Measurements from ENCODE around the gene PCDHGA2. TPM values are rescaled to one million over a fixed set of nuclear protein-coding genes. Genes with fewer than 3 reads are reported as not detected.
"Not testable (repeated sequence)": the region's sequence is repeated elsewhere in the genome, so short reads cannot be mapped to it uniquely, and the experiment has no call there.

Gene PCDHGA2
- polyA plus RNA-seq, 1 donor, result 6.8 TPM

GRCh38 chr5:141375444-141376155, 37.0 kb downstream of the PCDHGA2 start:
- DNase-seq, result not testable (repeated sequence)

GRCh38 chr5:141382469-141383294, 44.1 kb downstream of the PCDHGA2 start, which contains the start of gene PCDHGA7:
Gene PCDHGA7, plus strand, starts transcription at chr5:141382742. Its CDS starts 158 bp downstream, at chr5:141382900.
- DNase-seq, result no peak

DNA sequence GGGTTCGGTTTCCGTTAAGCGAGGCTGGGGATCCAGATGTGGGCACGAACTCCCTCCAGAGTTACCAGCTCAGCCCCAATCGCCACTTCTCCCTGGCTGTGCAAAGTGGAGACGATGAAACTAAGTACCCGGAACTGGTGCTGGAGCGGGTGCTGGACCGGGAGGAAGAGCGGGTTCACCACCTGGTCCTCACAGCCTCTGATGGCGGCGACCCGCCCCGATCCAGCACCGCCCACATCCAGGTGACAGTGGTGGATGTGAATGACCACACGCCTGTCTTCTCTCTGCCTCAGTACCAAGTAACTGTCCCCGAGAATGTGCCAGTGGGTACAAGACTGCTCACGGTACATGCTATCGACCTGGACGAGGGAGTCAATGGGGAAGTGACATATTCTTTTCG, 44.8 kb downstream of the PCDHGA2 start:
- no peak for DNase-seq

- no peak for DNase-seq
These were observed 46.1 kb downstream of the PCDHGA2 start for GRCh38 chr5:141384471-141385267.

DNA sequence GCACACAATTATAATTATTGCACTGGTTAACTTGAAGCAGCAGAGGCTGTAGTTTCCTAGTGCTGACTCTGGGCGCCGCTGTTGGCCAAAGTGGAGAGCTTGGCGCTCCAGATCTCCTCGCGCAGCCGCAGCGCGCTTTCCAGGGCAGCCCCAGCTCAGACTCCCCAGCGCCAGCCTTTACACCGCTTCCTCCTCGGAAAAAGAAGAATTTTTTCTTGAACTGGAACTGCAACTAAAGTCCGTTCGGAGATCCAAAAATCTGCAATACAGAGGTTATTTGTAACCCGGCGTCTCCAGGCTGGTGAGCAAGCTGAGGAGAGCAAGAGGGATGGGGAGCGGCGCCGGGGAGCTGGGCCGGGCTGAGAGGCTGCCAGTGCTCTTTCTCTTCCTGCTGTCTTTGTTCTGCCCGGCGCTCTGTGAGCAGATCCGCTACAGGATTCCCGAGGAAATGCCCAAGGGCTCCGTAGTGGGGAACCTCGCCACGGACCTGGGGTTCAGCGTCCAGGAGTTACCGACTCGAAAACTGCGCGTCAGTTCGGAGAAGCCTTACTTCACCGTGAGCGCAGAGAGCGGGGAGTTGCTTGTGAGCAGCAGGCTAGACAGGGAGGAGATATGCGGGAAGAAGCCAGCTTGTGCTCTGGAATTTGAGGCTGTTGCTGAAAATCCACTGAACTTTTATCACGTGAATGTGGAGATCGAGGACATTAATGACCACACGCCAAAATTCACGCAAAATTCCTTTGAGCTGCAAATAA, 49.2 kb downstream of the PCDHGA2 start, which contains the start of gene PCDHGB4:
Gene PCDHGB4 (plus strand): TSS at position 142 of the 755 bp plus-strand sequence. CDS start 187 bp downstream, at position 329.
- not testable (repeated sequence) for DNase-seq

GRCh38 chr5:141388661-141389060, 50.1 kb downstream of the PCDHGA2 start:
- DNase-seq, result no peak

DNA sequence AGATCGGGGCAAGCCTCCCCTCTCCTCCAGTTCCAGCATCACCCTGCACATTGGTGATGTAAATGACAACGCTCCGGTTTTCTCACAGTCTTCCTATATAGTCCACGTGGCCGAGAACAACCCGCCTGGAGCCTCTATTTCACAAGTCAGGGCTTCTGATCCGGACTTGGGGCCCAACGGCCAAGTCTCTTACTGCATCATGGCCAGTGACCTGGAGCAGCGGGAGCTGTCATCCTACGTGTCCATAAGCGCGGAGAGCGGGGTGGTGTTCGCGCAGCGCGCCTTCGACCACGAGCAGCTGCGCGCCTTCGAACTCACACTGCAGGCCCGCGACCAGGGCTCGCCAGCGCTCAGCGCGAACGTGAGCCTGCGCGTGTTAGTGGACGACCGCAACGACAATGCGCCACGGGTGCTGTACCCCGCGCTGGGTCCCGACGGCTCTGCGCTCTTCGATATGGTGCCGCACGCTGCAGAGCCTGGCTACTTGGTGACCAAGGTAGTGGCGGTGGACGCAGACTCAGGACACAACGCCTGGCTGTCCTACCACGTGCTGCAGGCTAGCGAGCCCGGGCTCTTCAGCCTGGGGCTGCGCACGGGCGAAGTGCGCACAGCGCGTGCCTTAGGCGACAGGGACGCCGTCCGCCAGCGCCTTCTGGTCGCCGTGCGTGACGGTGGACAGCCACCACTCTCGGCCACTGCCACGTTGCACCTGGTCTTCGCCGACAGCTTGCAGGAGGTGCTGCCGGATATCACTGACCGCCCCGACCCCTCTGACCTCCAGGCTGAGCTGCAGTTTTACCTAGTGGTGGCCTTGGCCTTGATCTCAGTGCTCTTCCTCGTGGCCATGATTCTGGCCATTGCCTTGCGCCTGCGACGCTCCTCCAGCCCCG, 50.8 kb downstream of the PCDHGA2 start:
- no peak for DNase-seq

DNA sequence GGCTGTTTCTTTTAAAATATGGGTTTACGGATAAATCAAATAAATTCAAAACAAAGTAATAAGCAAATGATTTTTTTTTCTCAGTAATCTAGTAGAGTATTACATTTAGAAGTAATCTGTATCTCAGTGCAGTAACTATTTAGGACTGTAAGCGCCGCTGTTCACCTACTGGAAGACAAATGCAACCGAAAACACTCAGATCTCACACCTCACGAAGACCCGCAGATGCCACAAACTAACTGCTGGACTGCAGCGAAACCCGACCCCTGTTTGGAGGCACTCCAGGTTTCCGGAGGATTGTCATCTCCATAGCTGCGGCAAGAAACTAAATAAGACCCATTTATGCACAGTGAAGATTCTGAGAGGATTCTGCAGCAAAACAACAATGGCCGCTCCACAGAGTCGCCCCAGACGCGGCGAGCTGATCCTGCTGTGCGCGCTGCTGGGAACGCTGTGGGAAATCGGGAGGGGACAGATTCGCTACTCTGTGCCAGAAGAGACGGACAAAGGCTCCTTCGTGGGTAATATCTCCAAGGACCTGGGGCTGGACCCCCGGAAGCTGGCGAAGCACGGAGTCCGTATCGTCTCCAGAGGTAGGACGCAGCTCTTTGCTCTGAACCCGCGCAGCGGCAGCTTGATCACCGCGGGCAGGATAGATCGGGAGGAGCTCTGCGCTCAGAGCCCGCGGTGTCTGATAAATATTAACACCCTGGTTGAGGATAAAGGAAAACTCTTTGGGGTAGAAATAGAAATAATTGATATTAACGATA, 54.1 kb downstream of the PCDHGA2 start, which contains the start of gene PCDHGA8:
Gene PCDHGA8 (plus strand): TSS at position 205 of the 770 bp plus-strand sequence. CDS start 181 bp downstream, at position 386.
- DNase-seq, result no peak

Other genes starting within 250 kb of the PCDHGA2 start
- gene PCDHB2, start 244.1 kb upstream of the PCDHGA2 start, polyA plus RNA-seq (ENCODE audit: insufficient read length), result 6.6 TPM
- 2.3 TPM for gene PCDHB3, start 238.3 kb upstream of the PCDHGA2 start, polyA plus RNA-seq (ENCODE audit: insufficient read length)
- gene PCDHB4, start 216.9 kb upstream of the PCDHGA2 start, polyA plus RNA-seq (ENCODE audit: insufficient read length), result 1.9 TPM
- 7.5 TPM for gene PCDHB5, start 203.6 kb upstream of the PCDHGA2 start, polyA plus RNA-seq (ENCODE audit: insufficient read length)
- 3.5 TPM for gene PCDHB6, start 188.7 kb upstream of the PCDHGA2 start, polyA plus RNA-seq (ENCODE audit: insufficient read length)
- 4.5 TPM for gene PCDHB7, start 166.1 kb upstream of the PCDHGA2 start, polyA plus RNA-seq (ENCODE audit: insufficient read length)
- gene PCDHB8, start 161.0 kb upstream of the PCDHGA2 start, polyA plus RNA-seq (ENCODE audit: insufficient read length), result 2.6 TPM
- gene PCDHB16, start 156.4 kb upstream of the PCDHGA2 start, polyA plus RNA-seq (ENCODE audit: insufficient read length), result 8.1 TPM
- gene PCDHB9, start 151.6 kb upstream of the PCDHGA2 start, polyA plus RNA-seq (ENCODE audit: insufficient read length), result 4.3 TPM
- 7.2 TPM for gene PCDHB10, start 146.4 kb upstream of the PCDHGA2 start, polyA plus RNA-seq (ENCODE audit: insufficient read length)
- gene PCDHB11, start 139.1 kb upstream of the PCDHGA2 start, polyA plus RNA-seq (ENCODE audit: insufficient read length), result 4.4 TPM
- 4.6 TPM for gene PCDHB12, start 130.0 kb upstream of the PCDHGA2 start, polyA plus RNA-seq (ENCODE audit: insufficient read length)
- 9.3 TPM for gene PCDHB13, start 124.8 kb upstream of the PCDHGA2 start, polyA plus RNA-seq (ENCODE audit: insufficient read length)
- 11.3 TPM for gene PCDHB14, start 115.4 kb upstream of the PCDHGA2 start, polyA plus RNA-seq (ENCODE audit: insufficient read length)
- 12.5 TPM for gene PCDHB15, start 93.4 kb upstream of the PCDHGA2 start, polyA plus RNA-seq (ENCODE audit: insufficient read length)
- gene SLC25A2, start 34.7 kb upstream of the PCDHGA2 start, polyA plus RNA-seq (ENCODE audit: insufficient read length), result 0.23 TPM
- gene TAF7, start 18.0 kb upstream of the PCDHGA2 start, polyA plus RNA-seq (ENCODE audit: insufficient read length), result 154 TPM
- gene PCDHGA1, start 8.2 kb upstream of the PCDHGA2 start, polyA plus RNA-seq (ENCODE audit: insufficient read length), result 1.1 TPM
- gene PCDHGA3, start 5.1 kb downstream of the PCDHGA2 start, polyA plus RNA-seq (ENCODE audit: insufficient read length), result 2.9 TPM
- gene PCDHGB1, start 11.3 kb downstream of the PCDHGA2 start, polyA plus RNA-seq (ENCODE audit: insufficient read length), result 1.9 TPM
- gene PCDHGA4, start 16.3 kb downstream of the PCDHGA2 start, polyA plus RNA-seq (ENCODE audit: insufficient read length), result 2.6 TPM
- 4.0 TPM for gene PCDHGB2, start 21.2 kb downstream of the PCDHGA2 start, polyA plus RNA-seq (ENCODE audit: insufficient read length)
- 2.7 TPM for gene PCDHGA5, start 25.4 kb downstream of the PCDHGA2 start, polyA plus RNA-seq (ENCODE audit: insufficient read length)
- gene PCDHGB3, start 31.5 kb downstream of the PCDHGA2 start, polyA plus RNA-seq (ENCODE audit: insufficient read length), result 2.8 TPM
- gene PCDHGA6, start 35.1 kb downstream of the PCDHGA2 start, polyA plus RNA-seq (ENCODE audit: insufficient read length), result 8.1 TPM
- gene PCDHGA7, start 44.0 kb downstream of the PCDHGA2 start, polyA plus RNA-seq (ENCODE audit: insufficient read length), result 2.2 TPM
- gene PCDHGB4, start 48.9 kb downstream of the PCDHGA2 start, polyA plus RNA-seq (ENCODE audit: insufficient read length), result 7.6 TPM
- 0.60 TPM for gene PCDHGA8, start 53.9 kb downstream of the PCDHGA2 start, polyA plus RNA-seq (ENCODE audit: insufficient read length)
- 10.9 TPM for gene PCDHGB5, start 59.2 kb downstream of the PCDHGA2 start, polyA plus RNA-seq (ENCODE audit: insufficient read length)
- gene PCDHGA9, start 64.0 kb downstream of the PCDHGA2 start, polyA plus RNA-seq (ENCODE audit: insufficient read length), result 6.5 TPM
- 7.3 TPM for gene PCDHGB6, start 69.3 kb downstream of the PCDHGA2 start, polyA plus RNA-seq (ENCODE audit: insufficient read length)
- gene PCDHGA10, start 74.2 kb downstream of the PCDHGA2 start, polyA plus RNA-seq (ENCODE audit: insufficient read length), result 3.7 TPM
- gene PCDHGB7, start 78.9 kb downstream of the PCDHGA2 start, polyA plus RNA-seq (ENCODE audit: insufficient read length), result 17.3 TPM
- gene PCDHGA11, start 82.3 kb downstream of the PCDHGA2 start, polyA plus RNA-seq (ENCODE audit: insufficient read length), result 5.1 TPM
- gene PCDHGA12, start 91.7 kb downstream of the PCDHGA2 start, polyA plus RNA-seq (ENCODE audit: insufficient read length), result 1.5 TPM
- gene PCDHGC3, start 137.2 kb downstream of the PCDHGA2 start, polyA plus RNA-seq (ENCODE audit: insufficient read length), result 99.2 TPM
- 4.4 TPM for gene PCDHGC4, start 146.3 kb downstream of the PCDHGA2 start, polyA plus RNA-seq (ENCODE audit: insufficient read length)
- 0.81 TPM for gene PCDHGC5, start 150.3 kb downstream of the PCDHGA2 start, polyA plus RNA-seq (ENCODE audit: insufficient read length)

All from left kidney (tissue), 2 donors.